ENCODE measurements around the gene CASP10. TPM values are rescaled to one million over a fixed set of nuclear protein-coding genes. Genes with fewer than 3 reads are reported as not detected.

Gene CASP10
- polyA plus RNA-seq, 1 of the 3 experiments (the other 2 are of a cell fraction), result 0.12 TPM

GRCh38 chr2:201215963-201216362, 33.0 kb downstream of the CASP10 start:
- Histone ChIP-seq H3F3A (replicated peaks; ENCODE audit: insufficient read depth) (no peaks in the 10 kb centered on the region), H3K79me2 (ENCODE audit: insufficient read depth) (no peaks in the 10 kb centered on the region), H3K4me3 (ENCODE audit: low read depth in 2 of 2, low read length in 1 of 2) (no peak overlapping the region), H3K36me3 (replicated peaks in 1 of 2; ENCODE audit: control insufficient read depth in 1 of 2, insufficient read depth in 2 of 2, low read length in 1 of 2) (no peaks in the 10 kb centered on the region), H3K27me3 (ENCODE audit: insufficient read depth) (no peaks in the 10 kb centered on the region), H3K9me2 (no peaks in the 10 kb centered on the region), H3K4me1 (ENCODE audit: control insufficient read depth in 1 of 2, insufficient read depth in 2 of 2, low read depth in 1 of 2, low read length in 1 of 2) (peaks cover 0 to 9% of the 10 kb centered on the region in 2 experiments; a peak in 1 of 4 replicates), H3K9ac (no peak overlapping the region), H3K9me3 (no peaks in the 10 kb centered on the region), H4K20me1 (ENCODE audit: insufficient read depth) (no peaks in the 10 kb centered on the region), H3K27ac (ENCODE audit: low read depth in 2 of 2, low read length in 1 of 2) (no peak overlapping the region), H2AFZ (ENCODE audit: low read depth) (no peak overlapping the region), H3K4me2 (no peak overlapping the region)
- POLR2A ChIA-PET, result no interaction called here
- TF ChIP-seq PBX3 (IDR thresholded peaks at IDR 0.05) (no peak), REST (IDR thresholded peaks at IDR 0.05; ENCODE audit: low read depth, low read length) (no peak), ZBTB33 (IDR thresholded peaks at IDR 0.05; ENCODE audit: borderline replicate concordance, low read depth) (no peak), MXI1 (IDR thresholded peaks at IDR 0.05; ENCODE audit: low read depth, low read length) (no peak), EZH2phosphoT487 (IDR thresholded peaks at IDR 0.05; ENCODE audit: borderline replicate concordance, low read depth) (no peak), TAF1 (IDR thresholded peaks at IDR 0.05; ENCODE audit: borderline replicate concordance, low read depth, low read length) (no peak), CHD2 (IDR thresholded peaks at IDR 0.05; ENCODE audit: low read length, partially characterized antibody) (no peak), FOSL2 (IDR thresholded peaks at IDR 0.05; ENCODE audit: borderline replicate concordance, low read depth) (no peak), MAX (IDR thresholded peaks at IDR 0.05; ENCODE audit: low read depth) (no peak)
- WGBS (ENCODE audit: low lambda C conversion rate), result 94% methylated on average over 4 of the region's 4 CpGs
- DNase-seq, result no peak
- CTCF ChIA-PET, result no interaction called here

- CTCF ChIA-PET, result no interaction called here
- Histone ChIP-seq H3K9ac (no peak overlapping the region), H3K9me2 (no peaks in the 10 kb centered on the region), H3K4me2 (no peak overlapping the region), H3F3A (replicated peaks; ENCODE audit: insufficient read depth) (no peaks in the 10 kb centered on the region), H3K79me2 (ENCODE audit: insufficient read depth) (no peaks in the 10 kb centered on the region), H3K4me3 (ENCODE audit: low read depth in 2 of 2, low read length in 1 of 2) (no peak overlapping the region), H3K27me3 (ENCODE audit: insufficient read depth) (no peaks in the 10 kb centered on the region), H4K20me1 (ENCODE audit: insufficient read depth) (no peaks in the 10 kb centered on the region), H3K36me3 (replicated peaks in 1 of 2; ENCODE audit: control insufficient read depth in 1 of 2, insufficient read depth in 2 of 2, low read length in 1 of 2) (no peaks in the 10 kb centered on the region), H2AFZ (ENCODE audit: low read depth) (no peak overlapping the region), H3K27ac (ENCODE audit: low read depth in 2 of 2, low read length in 1 of 2) (no peak overlapping the region), H3K9me3 (no peaks in the 10 kb centered on the region), H3K4me1 (ENCODE audit: control insufficient read depth in 1 of 2, insufficient read depth in 2 of 2, low read depth in 1 of 2, low read length in 1 of 2) (peaks cover 0 to 9% of the 10 kb centered on the region in 2 experiments; a peak in 1 of 4 replicates)
- POLR2A ChIA-PET, result no interaction called here
- DNase-seq, result no peak
- 100% methylated on average over 1 of the region's 1 CpG for WGBS (ENCODE audit: low lambda C conversion rate)
- no peak for TF ChIP-seq FOSL2 (IDR thresholded peaks at IDR 0.05; ENCODE audit: borderline replicate concordance, low read depth)
- no peak for TF ChIP-seq GATA2 (CRISPR knock-in tag; IDR thresholded peaks at IDR 0.05)
- TF ChIP-seq USF1 (IDR thresholded peaks at IDR 0.05; ENCODE audit: borderline replicate concordance, low read depth), result no peak
- TF ChIP-seq NFIC (IDR thresholded peaks at IDR 0.05; ENCODE audit: borderline replicate concordance), result no peak
- TF ChIP-seq TEAD4 (IDR thresholded peaks at IDR 0.05; ENCODE audit: borderline replicate concordance, insufficient read depth), result no peak
- TF ChIP-seq FOXM1 (IDR thresholded peaks at IDR 0.05; ENCODE audit: low read depth), result no peak
- no peak for TF ChIP-seq IRF3 (IDR thresholded peaks at IDR 0.05; ENCODE audit: low read depth, low read length)
- TF ChIP-seq ZBTB33 (IDR thresholded peaks at IDR 0.05; ENCODE audit: borderline replicate concordance, low read depth), result no peak
Observed at GRCh38 chr2:201216918-201217317, 34.0 kb downstream of the CASP10 start.

Measured in SK-N-SH (cell line).